Astrocyte (in vitro differentiated cells and primary cell): ENCODE measurements around the gene MARK2. TPM values are rescaled to one million over a fixed set of nuclear protein-coding genes. Genes with fewer than 3 reads are reported as not detected.

Source experiments
- DNase-seq: peaks from one replicate; pipeline ENCODE4 v3.0.0-alpha.2; 2010; ENCODE audit warnings: low read depth
- FAIRE-seq: peaks from 2 replicates; lab custom pipeline; 2011; peaks lifted over from hg19 to GRCh38; lab: Jason Lieb, UNC
- H2AFZ ChIP-seq: 2 replicates; pipeline ENCODE4 v1.6.0; 2012; ENCODE audit warnings: low read depth, low read length, inconsistent platforms
- H3K27ac ChIP-seq: 2 replicates; pipeline ENCODE4 v1.5.1; 2011; ENCODE audit warnings: low read depth, low read length, inconsistent platforms
- H3K27me3 ChIP-seq: 2 replicates; pipeline ENCODE4 v1.6.0; 2011; ENCODE audit warnings: low read length, inconsistent platforms; ENCODE audit not compliant: insufficient read depth
- H3K36me3 ChIP-seq: 2 replicates; pipeline ENCODE4 v1.5.1; 2011; ENCODE audit warnings: low read length, inconsistent platforms; ENCODE audit not compliant: insufficient read depth
- H3K4me1 ChIP-seq: 2 replicates; pipeline ENCODE4 v1.5.1; 2011; ENCODE audit warnings: low read length, inconsistent platforms; ENCODE audit not compliant: insufficient read depth
- H3K4me2 ChIP-seq: 2 replicates; pipeline ENCODE4 v1.6.0; 2012; ENCODE audit warnings: low read length, inconsistent platforms
- H3K4me3 ChIP-seq: 2 replicates; pipeline ENCODE4 v1.5.1; 2011; ENCODE audit warnings: low read depth, mild to moderate bottlenecking, low read length, inconsistent platforms; ENCODE audit not compliant: insufficient read depth
- H3K79me2 ChIP-seq: 2 replicates; pipeline ENCODE4 v1.6.0; 2012; ENCODE audit warnings: mild to moderate bottlenecking, low read length, inconsistent platforms; ENCODE audit not compliant: insufficient read depth
- H3K9ac ChIP-seq: 2 replicates; pipeline ENCODE4 v1.6.0; 2012; ENCODE audit warnings: mild to moderate bottlenecking, low read length, inconsistent platforms
- H3K9me3 ChIP-seq: 2 replicates; pipeline ENCODE4 v1.5.1; 2012; ENCODE audit warnings: low read depth, mild to moderate bottlenecking, low read length, inconsistent platforms; ENCODE audit not compliant: insufficient read depth
- H4K20me1 ChIP-seq: 2 replicates; pipeline ENCODE4 v1.6.0; 2012; ENCODE audit warnings: low read length, inconsistent platforms; ENCODE audit not compliant: insufficient read depth
- H3K27ac Mint-ChIP-seq: one replicate; pipeline ENCODE4 v1.8.0; 2021; ENCODE audit warnings: mild to moderate bottlenecking, mixed read lengths; ENCODE audit not compliant: unreplicated experiment
- H3K27me3 Mint-ChIP-seq: one replicate; pipeline ENCODE4 v1.8.0; 2021; ENCODE audit warnings: low read depth, mixed read lengths; ENCODE audit not compliant: unreplicated experiment
- H3K36me3 Mint-ChIP-seq: one replicate; pipeline ENCODE4 v1.8.0; 2021; ENCODE audit warnings: low read depth, mixed read lengths; ENCODE audit not compliant: unreplicated experiment
- H3K4me1 Mint-ChIP-seq: one replicate; pipeline ENCODE4 v1.8.0; 2021; ENCODE audit warnings: low read depth, mixed read lengths; ENCODE audit not compliant: unreplicated experiment
- H3K4me3 Mint-ChIP-seq: one replicate; pipeline ENCODE4 v1.8.0; 2021; ENCODE audit warnings: mild to moderate bottlenecking, moderate library complexity, mixed read lengths; ENCODE audit not compliant: unreplicated experiment
- H3K9me3 Mint-ChIP-seq: one replicate; pipeline ENCODE4 v1.8.0; 2021; ENCODE audit warnings: mild to moderate bottlenecking, mixed read lengths; ENCODE audit not compliant: unreplicated experiment
- CTCF ChIP-seq: IDR thresholded peaks from 2 replicates; pipeline ENCODE4 v1.5.1; 2011; ENCODE audit warnings: low read depth, mild to moderate bottlenecking, inconsistent platforms, low read length, moderate library complexity; ENCODE audit not compliant: insufficient read depth
- EZH2 ChIP-seq: IDR thresholded peaks from 2 replicates; pipeline ENCODE4 v1.6.1; 2012; ENCODE audit warnings: mild to moderate bottlenecking, low read length, inconsistent platforms; ENCODE audit not compliant: insufficient read depth
- total RNA-seq: library from RNA; stranded (reverse); gene quantifications from 2 replicates; pipeline ENCODE4 v1.2.1, GENCODE V29; 2021

Gene MARK2
- total RNA-seq, 1 donor from 2014 or later: 38.1 TPM

GRCh38 chr11:63920126-63920938 is 81.4 kb downstream of the MARK2 start:
- Mint-ChIP-seq H3K27me3 (peaks cover 20% of the 10 kb centered on the region), H3K27ac (no peak overlapping the region), H3K36me3 (no peaks in the 10 kb centered on the region), H3K4me3 (peak overlapping the region; percentile 62), H3K4me1 (peaks cover 5% of the 10 kb centered on the region), H3K9me3 (no peaks in the 10 kb centered on the region)
- H3K4me3 ChIP-seq: no peak overlapping the region
- no peaks in the 10 kb centered on the region for H4K20me1 ChIP-seq
- no peak overlapping the region for H3K27ac ChIP-seq
- H3K4me1 ChIP-seq: peaks cover 23% of the 10 kb centered on the region
- DNase-seq: no peak
- H3K9me3 ChIP-seq: no peaks in the 10 kb centered on the region
- FAIRE-seq: no peak
- no peaks in the 10 kb centered on the region for H3K36me3 ChIP-seq
- peak overlapping the region; percentile 89 for H3K4me2 ChIP-seq
- H3K9ac ChIP-seq: no peak overlapping the region
- H3K79me2 ChIP-seq: no peaks in the 10 kb centered on the region
- peak overlapping the region; percentile 17 for H2AFZ ChIP-seq
- peaks cover 5% of the 10 kb centered on the region for H3K27me3 ChIP-seq
- TF ChIP-seq EZH2 (no peak), CTCF (no peak)

GRCh38 chr11:63920939-63921417 is 82.1 kb downstream of the MARK2 start:
- Mint-ChIP-seq H3K4me3 (no peak overlapping the region), H3K36me3 (no peaks in the 10 kb centered on the region), H3K4me1 (peaks cover 5% of the 10 kb centered on the region), H3K9me3 (no peaks in the 10 kb centered on the region), H3K27ac (no peak overlapping the region), H3K27me3 (peaks cover 20% of the 10 kb centered on the region)
- Histone ChIP-seq H3K79me2 (no peaks in the 10 kb centered on the region), H3K9me3 (no peaks in the 10 kb centered on the region), H3K4me1 (peaks cover 23% of the 10 kb centered on the region), H2AFZ (no peak overlapping the region), H3K27ac (no peak overlapping the region), H3K9ac (no peak overlapping the region), H3K36me3 (no peaks in the 10 kb centered on the region), H3K4me2 (no peak overlapping the region), H3K27me3 (peaks cover 5% of the 10 kb centered on the region), H3K4me3 (no peak overlapping the region), H4K20me1 (no peaks in the 10 kb centered on the region)
- DNase-seq (no peak), FAIRE-seq (no peak)
- peak; percentile 45 for TF ChIP-seq CTCF
- TF ChIP-seq EZH2: no peak

- Histone ChIP-seq H3K36me3 (no peaks in the 10 kb centered on the region), H3K9ac (no peak overlapping the region), H3K27ac (no peak overlapping the region), H4K20me1 (no peaks in the 10 kb centered on the region), H3K79me2 (no peaks in the 10 kb centered on the region), H3K9me3 (no peaks in the 10 kb centered on the region), H3K27me3 (peaks cover 5% of the 10 kb centered on the region), H2AFZ (no peak overlapping the region), H3K4me1 (peaks cover 18% of the 10 kb centered on the region), H3K4me3 (no peak overlapping the region), H3K4me2 (no peak overlapping the region)
- FAIRE-seq (no peak), DNase-seq (no peak)
- H3K27ac Mint-ChIP-seq: no peak overlapping the region
- H3K36me3 Mint-ChIP-seq: no peaks in the 10 kb centered on the region
- TF ChIP-seq EZH2: no peak
- no peak for TF ChIP-seq CTCF
- H3K4me3 Mint-ChIP-seq: no peak overlapping the region
- H3K27me3 Mint-ChIP-seq: peaks cover 30% of the 10 kb centered on the region
- H3K4me1 Mint-ChIP-seq: peaks cover 5% of the 10 kb centered on the region
- H3K9me3 Mint-ChIP-seq: no peaks in the 10 kb centered on the region
These were observed 83.8 kb downstream of the MARK2 start for GRCh38 chr11:63922673-63923192.
